WTC11 (cell line): ENCODE results near the gene TRAPPC10.

ENCODE experiments used
- CTCF ChIP-seq: fragments of 200-600 bp; IDR thresholded peaks from 2 replicates; pipeline ENCODE4 v1.8.0; 2022; ENCODE audit warnings: antibody characterized with exemption
- ZNF232 ChIP-seq: sonication (generic); formaldehyde crosslinking; IDR thresholded peaks from 2 replicates; pipeline ENCODE4 v1.8.0; 2022; ENCODE audit warnings: mild to moderate bottlenecking, missing genetic modification reagents

GRCh38 chr21:44013380-44014088, 1.4 kb downstream of the TRAPPC10 start:
- TF ChIP-seq CTCF = no peak
- no peak for TF ChIP-seq ZNF232 (CRISPR knock-in tag)
